NB4 (cell line): ENCODE data around the gene ABCA6.

ENCODE experiments used
- CTCF ChIP-seq: IDR thresholded peaks from one replicate; pipeline ENCODE4 v1.5.1; 2012; ENCODE audit warnings: low read depth, low read length
- POLR2A ChIP-seq: IDR thresholded peaks from 2 replicates; pipeline ENCODE4 v1.6.1; 2011; ENCODE audit warnings: mild to moderate bottlenecking; ENCODE audit not compliant: insufficient read length; ENCODE audit errors: extremely low read depth

GRCh38 chr17:69044371-69044770 lies 97.3 kb downstream of the ABCA6 start:
- TF ChIP-seq POLR2A: no peak
- TF ChIP-seq CTCF: no peak
